ENCODE data around the gene KLK8.

KLK8 gene

DNA sequence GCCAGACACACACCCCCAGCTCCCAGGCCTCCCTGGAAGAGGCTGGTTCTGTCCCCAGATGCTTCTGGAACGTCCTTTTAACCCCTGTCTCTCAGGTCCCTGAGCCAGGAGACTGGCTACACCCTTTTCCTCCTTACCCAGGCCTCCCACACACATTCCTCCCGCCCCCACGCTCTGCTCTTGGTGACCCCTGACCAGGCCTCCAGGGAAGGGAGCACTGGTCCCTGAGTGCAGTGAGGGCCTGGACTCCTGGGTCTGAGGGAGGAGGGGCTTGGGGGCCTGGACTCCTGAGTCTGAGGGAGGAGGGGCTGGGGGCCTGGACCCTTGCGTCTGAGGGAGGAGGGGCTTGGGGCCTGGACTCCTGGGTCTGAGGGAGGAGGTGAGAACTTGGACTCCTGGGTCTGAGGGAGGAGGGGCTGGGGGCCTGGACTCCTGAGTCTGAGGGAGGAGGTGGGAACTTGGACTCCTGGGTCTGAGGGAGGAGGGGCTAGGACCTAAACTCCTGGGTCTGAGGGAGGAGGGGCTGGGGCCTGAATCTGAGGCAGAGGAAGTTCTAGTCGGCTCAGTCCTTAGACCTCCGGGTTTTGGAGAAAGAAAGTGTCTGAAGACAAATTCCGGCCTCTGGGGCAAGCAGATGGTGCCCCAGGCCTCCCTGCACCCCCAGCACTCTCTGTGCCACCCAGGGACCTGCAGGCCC, 32.5 kb downstream of the KLK8 start:
- Mint-ChIP-seq H3K36me3 (ENCODE audit: low read depth) (no peaks in the 10 kb centered on the region), H3K27me3 (peaks cover 20% of the 10 kb centered on the region)

DNA sequence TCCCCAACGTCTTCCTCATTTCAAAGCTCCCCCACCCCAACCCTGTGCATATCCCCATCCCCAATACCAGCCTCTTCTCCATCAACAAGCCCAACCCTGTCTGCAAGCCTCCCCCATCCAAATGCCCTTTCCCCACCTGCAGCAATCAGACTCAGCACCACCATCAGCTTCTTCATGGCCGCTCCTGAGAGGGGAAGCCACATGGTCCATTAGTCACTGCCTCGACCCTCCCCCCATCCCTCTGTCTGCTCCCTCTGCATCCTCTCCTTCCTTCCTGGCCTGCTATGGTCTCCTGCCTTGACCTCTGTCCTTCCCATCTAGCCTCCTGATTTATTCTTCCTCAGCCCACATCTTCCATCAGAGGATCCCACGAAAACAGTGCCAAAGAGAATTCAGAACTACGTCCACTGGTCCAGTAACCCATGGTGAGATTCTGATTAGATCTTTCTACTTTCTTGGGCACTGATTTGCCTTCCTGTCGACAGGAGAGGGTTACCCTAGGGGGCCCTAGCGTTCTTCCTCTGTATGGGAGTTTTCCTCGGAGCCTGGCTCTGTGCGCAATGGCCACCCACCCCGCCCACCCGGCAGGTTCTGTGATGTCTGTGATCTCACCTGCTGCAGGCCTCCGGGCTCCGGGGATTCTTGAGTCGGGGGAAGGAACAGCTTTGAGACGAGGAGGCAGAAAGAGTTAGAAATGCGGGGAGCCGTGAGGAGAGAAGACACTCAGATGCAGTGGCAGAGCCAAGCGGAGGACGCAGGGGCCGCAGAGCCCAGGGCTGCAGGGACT, 33.3 kb downstream of the KLK8 start:
- no peaks in the 10 kb centered on the region for H3K4me1 Mint-ChIP-seq (ENCODE audit: low read depth)
- H3K4me3 Mint-ChIP-seq, result no peak overlapping the region
- no peak overlapping the region for H3K27ac Mint-ChIP-seq
- intact Hi-C loops (cut with micrococcal nuclease), result no loop called here
- no peaks in the 10 kb centered on the region for H3K36me3 Mint-ChIP-seq (ENCODE audit: low read depth)
- H3K9me3 Mint-ChIP-seq, result peaks cover 1% of the 10 kb centered on the region
- H3K27me3 Mint-ChIP-seq, result peaks cover 20% of the 10 kb centered on the region

More for the DNA sequence above, 32.5 kb downstream of the KLK8 start:
- intact Hi-C loops (cut with micrococcal nuclease), result no loop called here
- no peak overlapping the region for H3K4me3 Mint-ChIP-seq
- H3K9me3 Mint-ChIP-seq, result no peaks in the 10 kb centered on the region
- H3K27ac Mint-ChIP-seq, result no peak overlapping the region
- H3K4me1 Mint-ChIP-seq (ENCODE audit: low read depth), result no peaks in the 10 kb centered on the region

GRCh38 chr19:50964266-50964665, 37.1 kb downstream of the KLK8 start:
- Mint-ChIP-seq H3K27ac (no peak overlapping the region), H3K9me3 (peaks cover 26% of the 10 kb centered on the region), H3K36me3 (ENCODE audit: low read depth) (no peaks in the 10 kb centered on the region), H3K27me3 (peaks cover 18% of the 10 kb centered on the region), H3K4me1 (ENCODE audit: low read depth) (no peaks in the 10 kb centered on the region), H3K4me3 (no peak overlapping the region)
- intact Hi-C loops (cut with micrococcal nuclease), result no loop called here

DNA sequence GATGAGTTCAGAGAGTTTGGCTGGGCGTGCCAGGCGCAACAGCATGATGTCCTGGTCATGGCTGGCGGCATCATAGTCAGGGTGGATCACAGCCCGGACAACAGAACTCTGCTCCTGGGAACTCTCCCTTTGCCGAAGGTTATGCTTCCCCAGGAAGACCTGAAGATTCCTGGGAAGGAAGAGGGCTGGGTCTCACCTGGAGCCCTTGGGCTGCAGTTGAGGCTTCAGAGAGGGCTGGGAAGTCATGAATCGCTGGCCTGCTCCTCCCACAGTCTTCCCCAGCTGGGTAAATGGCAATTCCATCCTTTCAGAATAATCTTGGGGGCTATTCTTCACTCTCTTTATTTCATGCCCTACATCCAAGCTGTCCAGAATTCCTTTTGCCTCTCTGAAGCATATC, 38.0 kb downstream of the KLK8 start:
- H3K4me3 Mint-ChIP-seq, result no peak overlapping the region
- H3K36me3 Mint-ChIP-seq (ENCODE audit: low read depth), result no peaks in the 10 kb centered on the region
- peaks cover 17% of the 10 kb centered on the region for H3K27me3 Mint-ChIP-seq
- intact Hi-C loops (cut with micrococcal nuclease), result no loop called here
- peaks cover 28% of the 10 kb centered on the region for H3K9me3 Mint-ChIP-seq
- H3K27ac Mint-ChIP-seq, result no peak overlapping the region
- H3K4me1 Mint-ChIP-seq (ENCODE audit: low read depth), result no peaks in the 10 kb centered on the region

GRCh38 chr19:50962245-50962644, 39.2 kb downstream of the KLK8 start:
- Mint-ChIP-seq H3K36me3 (ENCODE audit: low read depth) (no peaks in the 10 kb centered on the region), H3K9me3 (peaks cover 28% of the 10 kb centered on the region), H3K27ac (no peak overlapping the region), H3K27me3 (peaks cover 16% of the 10 kb centered on the region), H3K4me1 (ENCODE audit: low read depth) (no peaks in the 10 kb centered on the region), H3K4me3 (no peak overlapping the region)
- intact Hi-C loops (cut with micrococcal nuclease), result no loop called here

- intact Hi-C loops (cut with micrococcal nuclease), result no loop called here
- no peaks in the 10 kb centered on the region for H3K4me1 Mint-ChIP-seq (ENCODE audit: low read depth)
- H3K9me3 Mint-ChIP-seq, result peaks cover 28% of the 10 kb centered on the region
- H3K27ac Mint-ChIP-seq, result no peak overlapping the region
- peaks cover 11% of the 10 kb centered on the region for H3K27me3 Mint-ChIP-seq
- no peak overlapping the region for H3K4me3 Mint-ChIP-seq
- no peaks in the 10 kb centered on the region for H3K36me3 Mint-ChIP-seq (ENCODE audit: low read depth)
These were observed 41.5 kb downstream of the KLK8 start for GRCh38 chr19:50959731-50960500.

GRCh38 chr19:50957587-50957986, 43.8 kb downstream of the KLK8 start:
- intact Hi-C loops (cut with micrococcal nuclease), result no loop called here
- no peak overlapping the region for H3K27ac Mint-ChIP-seq

GRCh38 chr19:50952910-50953309, 48.5 kb downstream of the KLK8 start, which contains the start of gene KLK5:
TSS of gene KLK5 (minus strand) at chr19:50953038. CDS start at chr19:50952657, 381 bp downstream.
- Mint-ChIP-seq H3K4me3 (no peak within 1 kb of the TSS), H3K27me3 (peaks cover 18% of the 10 kb centered on the region), H3K4me1 (ENCODE audit: low read depth) (no peaks in the 10 kb centered on the region), H3K27ac (no peak within 1 kb of the TSS), H3K9me3 (no peaks in the 10 kb centered on the region), H3K36me3 (ENCODE audit: low read depth) (no peaks in the 10 kb centered on the region)
- intact Hi-C loops (cut with micrococcal nuclease), result no loop called here

More at GRCh38 chr19:50957587-50957986, 43.8 kb downstream of the KLK8 start:
- no peaks in the 10 kb centered on the region for H3K4me1 Mint-ChIP-seq (ENCODE audit: low read depth)
- H3K9me3 Mint-ChIP-seq, result peaks cover 22% of the 10 kb centered on the region
- H3K27me3 Mint-ChIP-seq, result peaks cover 14% of the 10 kb centered on the region
- no peak overlapping the region for H3K4me3 Mint-ChIP-seq
- no peaks in the 10 kb centered on the region for H3K36me3 Mint-ChIP-seq (ENCODE audit: low read depth)

DNA sequence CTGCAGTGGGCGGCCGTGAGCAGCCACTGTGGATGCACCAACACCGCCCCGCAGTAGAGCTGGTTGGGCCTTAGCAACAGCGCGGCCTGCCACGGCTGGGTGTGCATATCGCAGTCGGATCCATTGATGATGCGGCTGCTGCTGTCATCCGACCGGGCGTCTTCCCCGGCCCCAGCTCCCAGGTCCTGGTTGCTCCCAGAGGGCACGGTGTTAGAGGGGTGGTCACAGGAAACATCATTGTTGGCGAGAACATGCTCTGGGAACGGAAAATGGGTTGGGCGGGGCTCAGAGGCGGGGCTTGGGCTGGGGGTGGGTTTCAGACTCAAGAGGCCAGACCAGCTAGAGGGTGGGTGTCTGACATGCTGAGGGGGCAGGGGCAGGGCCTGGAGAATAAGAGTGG, 51.5 kb downstream of the KLK8 start:
- H3K4me3 Mint-ChIP-seq, result no peak overlapping the region
- H3K27ac Mint-ChIP-seq, result no peak overlapping the region
- no peaks in the 10 kb centered on the region for H3K9me3 Mint-ChIP-seq
- H3K36me3 Mint-ChIP-seq (ENCODE audit: low read depth), result no peaks in the 10 kb centered on the region
- no peaks in the 10 kb centered on the region for H3K4me1 Mint-ChIP-seq (ENCODE audit: low read depth)
- peaks cover 18% of the 10 kb centered on the region for H3K27me3 Mint-ChIP-seq
- intact Hi-C loops (cut with micrococcal nuclease), result no loop called here

GRCh38 chr19:50947123-50947522, 54.3 kb downstream of the KLK8 start:
- H3K4me3 Mint-ChIP-seq, result no peak overlapping the region
- peaks cover 15% of the 10 kb centered on the region for H3K27me3 Mint-ChIP-seq
- no peaks in the 10 kb centered on the region for H3K4me1 Mint-ChIP-seq (ENCODE audit: low read depth)
- peaks cover 6% of the 10 kb centered on the region for H3K9me3 Mint-ChIP-seq
- intact Hi-C loops (cut with micrococcal nuclease), result no loop called here
- H3K27ac Mint-ChIP-seq, result no peak overlapping the region
- no peaks in the 10 kb centered on the region for H3K36me3 Mint-ChIP-seq (ENCODE audit: low read depth)
